Stromal cell of bone marrow (primary cell): ENCODE data around the gene OR3A2.
"Not testable (repeated sequence)": the region's sequence is repeated elsewhere in the genome, so short reads cannot be mapped to it uniquely, and the experiment has no call there.

Experiments
- DNase-seq: peaks from one replicate; pipeline ENCODE4 v3.0.0-alpha.2; 2012; ENCODE audit warnings: low read depth

OR3A2 gene

DNA sequence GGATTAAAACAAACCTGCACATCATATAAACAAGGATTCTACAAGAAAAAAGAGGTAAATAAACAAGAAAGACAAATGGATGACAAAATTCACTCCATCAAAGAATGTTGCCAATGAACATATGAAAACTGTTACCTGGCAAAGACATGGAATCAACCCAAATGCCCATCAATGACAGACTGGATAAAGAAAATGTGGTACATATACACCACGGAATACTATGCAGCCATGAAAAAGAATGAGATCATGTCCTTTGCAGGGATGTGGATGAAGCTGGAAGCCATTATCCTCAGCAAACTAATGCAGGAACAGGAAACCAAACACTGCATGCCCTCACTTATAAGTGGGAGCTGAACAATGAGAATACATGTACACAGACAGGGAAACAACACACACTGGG, 92.6 kb downstream of the OR3A2 start:
- DNase-seq: not testable (repeated sequence)

- no peak for DNase-seq
Measured at GRCh38 chr17:3282901-3283300, 103.2 kb downstream of the OR3A2 start.

DNA sequence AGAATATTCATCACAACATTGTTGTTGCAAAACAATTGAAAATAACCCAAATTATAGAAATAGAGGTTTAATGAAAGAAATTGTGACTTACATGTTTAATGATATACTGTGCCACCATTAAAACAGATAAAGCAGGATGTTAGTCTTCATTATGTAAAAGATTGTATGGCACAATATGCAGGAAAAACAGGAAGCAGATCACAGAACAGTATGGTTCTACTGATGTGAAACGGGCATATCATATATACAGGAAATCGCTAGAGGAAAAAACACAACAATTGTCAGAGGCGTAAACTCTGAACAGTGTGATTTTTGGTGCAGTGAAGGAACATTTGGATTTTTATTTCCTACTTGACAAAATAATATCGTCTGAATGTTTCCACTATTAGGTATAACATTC, 110.0 kb downstream of the OR3A2 start:
- DNase-seq: no peak

DNA sequence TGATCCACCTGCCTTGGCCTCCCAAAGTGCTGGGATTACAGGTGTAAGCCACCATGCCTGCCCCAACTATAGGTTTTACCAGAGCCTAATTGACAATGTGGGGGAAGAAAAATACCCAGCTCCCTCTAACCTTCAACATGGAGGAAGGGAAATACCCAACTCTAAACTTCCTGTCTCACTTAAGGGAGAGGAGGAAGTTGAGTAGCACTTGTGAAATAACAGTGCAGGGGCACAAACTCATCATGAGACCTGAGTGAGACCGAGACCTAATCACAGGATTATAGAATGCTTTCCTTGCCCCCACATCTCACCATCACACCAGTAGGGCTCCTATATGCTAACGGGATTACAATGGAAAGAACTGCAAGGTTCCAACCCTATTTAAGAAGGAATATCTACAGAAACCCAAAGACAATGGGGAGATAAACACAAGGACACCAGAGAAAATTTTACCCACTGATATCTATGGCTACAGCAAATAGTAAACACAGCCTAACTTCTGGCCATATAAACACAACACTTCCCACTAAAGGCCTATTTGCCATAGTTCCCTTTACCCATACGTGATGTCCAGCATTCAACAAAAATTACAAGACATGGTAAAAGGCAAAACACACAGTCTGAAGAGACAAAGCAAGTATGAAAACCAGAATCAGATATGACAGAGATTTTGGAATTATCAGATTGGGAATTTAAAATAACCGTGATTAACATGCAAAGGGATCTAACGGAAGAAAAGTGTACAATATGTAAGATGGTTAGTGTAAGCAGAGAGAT, 114.8 kb downstream of the OR3A2 start:
- DNase-seq: no peak

- no peak for DNase-seq
Measured at GRCh38 chr17:3260600-3260999, 125.5 kb downstream of the OR3A2 start.

- DNase-seq: no peak
Measured at GRCh38 chr17:3260163-3260562, 125.9 kb downstream of the OR3A2 start.

DNA sequence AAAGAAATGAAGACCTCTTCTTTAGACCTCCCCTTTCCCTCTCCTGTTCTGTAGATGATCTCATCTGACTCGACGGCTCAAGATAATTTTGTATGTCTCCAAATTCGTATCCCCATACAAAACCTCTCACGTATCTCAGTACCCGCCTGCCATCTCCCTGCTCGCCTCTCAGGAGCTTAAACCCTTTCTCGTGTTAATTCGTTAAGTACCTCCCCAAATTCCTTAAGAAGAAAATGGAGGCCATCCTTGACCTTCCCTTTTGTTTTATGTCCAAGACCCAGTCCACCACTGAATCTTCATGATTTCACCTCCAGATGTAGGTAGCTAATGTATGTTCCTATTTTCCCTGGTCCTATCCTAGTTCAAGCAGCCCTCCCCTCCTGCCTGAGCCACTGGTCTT, 129.5 kb downstream of the OR3A2 start:
- DNase-seq: no peak

DNA sequence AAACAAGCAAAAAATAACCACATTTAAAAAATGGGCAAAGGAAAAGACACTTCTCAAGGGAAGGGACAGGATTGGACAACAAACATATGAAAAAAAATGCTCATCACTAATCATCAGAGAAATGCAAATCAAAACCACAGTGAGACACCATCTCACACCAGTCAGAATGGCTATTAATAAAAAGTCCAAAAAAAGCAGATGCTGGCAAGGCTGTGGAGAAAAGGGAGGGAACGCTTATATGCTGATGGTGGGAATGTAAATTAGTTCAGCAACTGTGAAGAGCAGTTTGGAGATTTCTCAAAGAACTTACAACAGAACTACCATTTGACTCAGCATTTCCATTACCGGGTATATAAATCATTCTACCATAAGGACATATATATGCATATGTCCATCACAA, 137.1 kb downstream of the OR3A2 start:
- DNase-seq: not testable (repeated sequence)

GRCh38 chr17:3244841-3245240, 141.3 kb downstream of the OR3A2 start:
- not testable (repeated sequence) for DNase-seq

- not testable (repeated sequence) for DNase-seq
Measured at GRCh38 chr17:3241044-3241443, 145.1 kb downstream of the OR3A2 start.

DNA sequence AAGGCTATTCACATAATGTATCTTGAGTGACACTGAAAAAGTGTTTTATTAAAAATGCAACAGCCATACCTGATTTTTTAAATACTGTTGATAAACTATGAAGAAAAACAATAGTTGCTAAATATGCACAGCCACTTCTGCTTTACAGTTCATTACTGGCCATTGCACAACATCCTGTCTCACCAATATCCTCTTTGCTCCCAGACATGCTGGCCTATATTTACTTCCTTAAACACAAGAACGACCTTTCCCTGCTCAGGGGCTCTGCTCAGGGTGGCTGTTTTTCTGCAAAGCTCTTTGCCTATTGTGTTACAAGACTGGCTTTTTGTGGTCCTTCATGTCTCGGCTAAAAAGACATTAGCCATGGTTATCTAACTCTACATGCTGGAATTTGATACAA, 147.4 kb downstream of the OR3A2 start:
- not testable (repeated sequence) for DNase-seq

DNA sequence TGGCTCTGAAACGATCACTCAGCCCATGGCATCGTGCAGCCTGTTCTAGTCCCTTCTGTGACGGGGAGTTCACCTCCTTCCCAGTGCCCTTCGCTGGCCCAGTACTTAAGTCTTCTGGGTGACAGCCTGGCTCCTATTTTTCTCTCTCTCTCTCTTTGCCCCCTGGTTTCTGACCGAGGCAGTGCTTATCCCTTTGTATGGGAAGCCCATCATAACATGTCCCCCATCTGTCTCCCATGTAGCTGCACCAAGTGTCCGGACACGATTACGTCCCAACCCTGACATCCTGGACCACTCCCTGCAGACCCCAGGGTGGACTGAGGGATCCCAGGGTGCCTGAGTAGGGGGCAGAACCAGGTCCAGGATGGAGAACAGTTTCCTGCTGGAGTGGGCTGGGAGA, 153.8 kb downstream of the OR3A2 start:
- not testable (repeated sequence) for DNase-seq
